ENCODE data around the gene PCDH7. TPM values are rescaled to one million over a fixed set of nuclear protein-coding genes. Genes with fewer than 3 reads are reported as not detected.

PCDH7 gene
- total RNA-seq, 1 donor from 2014 or later: 8.2 TPM

DNA sequence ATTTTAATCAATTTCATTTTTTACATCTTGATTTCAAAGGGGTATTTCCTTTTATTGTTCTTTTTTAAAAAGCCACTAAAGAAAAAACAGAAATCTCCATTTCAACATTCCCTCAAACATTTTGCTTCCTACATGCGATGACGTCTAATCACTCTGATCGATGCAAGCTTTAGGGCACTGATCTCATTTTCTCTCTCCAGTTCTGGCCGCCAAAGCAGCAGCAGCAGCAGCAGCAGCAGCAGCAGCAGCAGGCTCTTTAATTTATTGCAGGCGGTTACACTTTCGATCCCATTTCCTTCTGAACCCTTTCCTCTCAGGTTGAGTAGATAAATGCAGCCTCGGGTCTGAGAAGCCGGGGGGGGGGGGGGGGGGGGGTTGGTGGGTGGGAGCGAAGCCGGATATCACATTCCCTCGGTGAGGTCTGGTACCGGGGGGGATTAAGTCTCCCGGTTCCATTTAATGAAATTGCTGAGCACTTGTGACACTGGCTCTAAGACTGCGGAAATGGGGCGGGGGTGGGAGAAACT is 3.4 kb upstream of the PCDH7 start:
- Histone ChIP-seq H3K27me3 (ENCODE audit: control insufficient read depth, insufficient read depth, low read length) (peaks cover 5% of the 10 kb centered on the region), H3K36me3 (ENCODE audit: control insufficient read depth, insufficient read depth, low read length) (no peaks in the 10 kb centered on the region), H3K4me3 (ENCODE audit: low read depth, low read length) (peak overlapping the region; percentile 57)
- DNase-seq (ENCODE audit: low read depth): no peak
- TF ChIP-seq, protein P1, sequence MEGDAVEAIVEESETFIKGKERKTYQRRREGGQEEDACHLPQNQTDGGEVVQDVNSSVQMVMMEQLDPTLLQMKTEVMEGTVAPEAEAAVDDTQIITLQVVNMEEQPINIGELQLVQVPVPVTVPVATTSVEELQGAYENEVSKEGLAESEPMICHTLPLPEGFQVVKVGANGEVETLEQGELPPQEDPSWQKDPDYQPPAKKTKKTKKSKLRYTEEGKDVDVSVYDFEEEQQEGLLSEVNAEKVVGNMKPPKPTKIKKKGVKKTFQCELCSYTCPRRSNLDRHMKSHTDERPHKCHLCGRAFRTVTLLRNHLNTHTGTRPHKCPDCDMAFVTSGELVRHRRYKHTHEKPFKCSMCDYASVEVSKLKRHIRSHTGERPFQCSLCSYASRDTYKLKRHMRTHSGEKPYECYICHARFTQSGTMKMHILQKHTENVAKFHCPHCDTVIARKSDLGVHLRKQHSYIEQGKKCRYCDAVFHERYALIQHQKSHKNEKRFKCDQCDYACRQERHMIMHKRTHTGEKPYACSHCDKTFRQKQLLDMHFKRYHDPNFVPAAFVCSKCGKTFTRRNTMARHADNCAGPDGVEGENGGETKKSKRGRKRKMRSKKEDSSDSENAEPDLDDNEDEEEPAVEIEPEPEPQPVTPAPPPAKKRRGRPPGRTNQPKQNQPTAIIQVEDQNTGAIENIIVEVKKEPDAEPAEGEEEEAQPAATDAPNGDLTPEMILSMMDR (IDR thresholded peaks at IDR 0.05; ENCODE audit: insufficient read depth, low read length, poor library complexity, severe bottlenecking): no peak

DNA sequence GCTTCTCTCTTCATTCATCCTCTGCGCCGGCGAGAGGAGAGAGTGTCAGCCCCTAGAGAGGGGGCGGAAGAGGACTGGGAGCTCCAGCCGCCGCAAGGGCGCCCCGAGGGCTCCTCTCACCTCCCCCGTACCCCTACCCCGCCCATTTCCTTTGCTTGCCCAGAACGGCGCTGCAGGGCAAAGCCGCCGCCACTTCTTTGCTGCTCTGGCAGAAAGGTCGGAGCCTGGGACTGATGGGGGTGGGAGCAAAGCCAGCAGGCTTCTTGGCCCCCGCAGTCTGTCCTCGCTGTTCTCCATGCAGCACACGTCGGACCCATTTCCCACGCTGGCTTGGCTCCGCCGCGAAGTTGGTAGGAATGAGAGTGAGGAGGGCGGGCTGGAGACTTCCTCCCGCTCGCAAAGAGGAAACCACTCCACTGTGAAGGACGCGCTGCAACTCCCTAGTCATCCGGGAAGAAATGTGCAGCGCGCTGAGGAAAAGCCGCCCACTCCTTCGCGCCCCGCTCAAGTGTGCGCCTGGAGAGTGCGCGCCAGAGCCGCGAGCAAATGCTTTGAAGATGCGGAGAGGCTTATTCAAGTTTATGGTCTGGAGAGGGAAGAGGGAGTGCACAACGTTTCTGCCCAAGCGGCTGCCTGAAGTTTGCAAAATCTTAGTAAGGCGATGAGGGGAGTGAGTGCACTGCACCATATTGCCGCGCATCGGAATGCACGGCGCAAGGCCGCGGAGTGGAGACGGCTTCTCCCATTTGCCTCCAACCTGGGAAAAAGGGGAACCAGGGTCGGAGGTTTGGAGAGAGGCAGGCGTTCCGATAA is 2.8 kb upstream of the PCDH7 start:
- Histone ChIP-seq H3K27me3 (ENCODE audit: control insufficient read depth, insufficient read depth, low read length) (peaks cover 10% of the 10 kb centered on the region), H3K4me3 (ENCODE audit: low read depth, low read length) (peak overlapping the region; percentile 57), H3K36me3 (ENCODE audit: control insufficient read depth, insufficient read depth, low read length) (no peaks in the 10 kb centered on the region)
- DNase-seq (ENCODE audit: low read depth): no peak
- TF ChIP-seq, protein P1 (IDR thresholded peaks at IDR 0.05; ENCODE audit: insufficient read depth, low read length, poor library complexity, severe bottlenecking): no peak

DNA sequence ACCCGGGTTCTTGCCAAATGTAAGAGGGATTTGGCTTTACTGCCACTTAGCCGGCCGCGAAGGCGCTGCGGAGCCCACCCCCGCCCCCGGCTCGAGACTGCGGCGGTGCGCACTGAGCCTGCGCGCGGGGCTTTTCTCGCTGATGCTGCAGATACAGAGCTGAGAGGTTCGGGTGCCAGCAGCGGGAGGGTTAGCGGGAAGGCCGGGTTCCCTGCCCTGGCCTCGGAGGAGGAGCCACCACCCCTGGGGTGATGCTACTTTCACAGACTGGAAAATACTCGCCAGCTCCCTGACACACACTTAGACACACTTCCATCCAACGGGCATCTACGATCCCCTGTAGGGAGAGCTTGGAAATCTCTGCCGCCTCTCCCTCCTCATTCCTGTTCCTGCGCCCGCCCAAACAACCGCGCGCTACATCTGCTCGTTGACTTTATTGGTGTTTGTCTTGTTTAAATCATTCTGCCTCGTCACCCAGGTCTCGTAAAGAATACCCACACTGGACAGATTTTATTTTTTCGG is 2.1 kb upstream of the PCDH7 start:
- no peak for DNase-seq (ENCODE audit: low read depth)
- H3K27me3 ChIP-seq (ENCODE audit: control insufficient read depth, insufficient read depth, low read length): peaks cover 16% of the 10 kb centered on the region
- H3K4me3 ChIP-seq (ENCODE audit: low read depth, low read length): peak overlapping the region; percentile 57
- TF ChIP-seq, protein P1 (IDR thresholded peaks at IDR 0.05; ENCODE audit: insufficient read depth, low read length, poor library complexity, severe bottlenecking): no peak
- no peaks in the 10 kb centered on the region for H3K36me3 ChIP-seq (ENCODE audit: control insufficient read depth, insufficient read depth, low read length)

DNA sequence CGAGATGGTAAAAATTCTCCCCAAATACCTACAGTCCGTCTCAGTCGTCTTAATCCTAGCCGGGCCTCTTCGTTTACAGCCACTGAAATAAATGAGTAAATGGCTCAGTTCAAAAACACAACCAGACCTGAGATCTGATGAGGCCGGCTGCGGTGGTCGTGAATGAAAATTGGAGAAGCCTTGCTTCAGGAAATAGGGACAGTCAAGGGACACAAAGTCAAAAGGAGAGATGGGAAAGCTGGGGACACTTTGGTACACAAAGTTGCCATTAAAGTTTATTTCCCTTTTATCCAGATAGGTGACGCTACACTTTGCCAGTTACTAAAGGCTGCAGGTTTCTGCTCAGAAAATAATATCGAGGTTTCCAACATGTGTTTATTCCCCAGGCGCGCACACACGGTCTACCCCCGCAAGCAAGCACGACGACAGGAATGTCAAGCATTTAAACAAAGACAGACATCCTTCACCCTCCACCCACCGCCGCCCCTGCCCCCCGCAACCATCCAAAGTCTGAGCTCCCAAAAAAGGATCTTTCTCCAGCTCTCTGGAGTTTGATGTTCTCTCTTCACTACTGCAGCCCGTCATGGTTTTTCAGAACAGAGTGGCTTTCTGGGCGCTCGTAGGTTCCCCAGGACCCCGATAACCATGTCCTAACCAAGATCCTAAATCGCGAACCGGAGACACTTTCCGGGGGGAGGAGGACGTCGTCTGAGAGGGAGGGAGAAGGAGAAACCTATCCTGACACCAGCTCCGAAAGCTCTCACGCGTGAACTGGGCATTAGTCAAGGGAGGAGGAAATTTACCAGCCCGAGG is 1.3 kb upstream of the PCDH7 start:
- TF ChIP-seq, protein P1 (IDR thresholded peaks at IDR 0.05; ENCODE audit: insufficient read depth, low read length, poor library complexity, severe bottlenecking): peak; percentile 27
- peak overlapping the region; percentile 57 for H3K4me3 ChIP-seq (ENCODE audit: low read depth, low read length)
- H3K27me3 ChIP-seq (ENCODE audit: control insufficient read depth, insufficient read depth, low read length): peaks cover 17% of the 10 kb centered on the region
- H3K36me3 ChIP-seq (ENCODE audit: control insufficient read depth, insufficient read depth, low read length): no peaks in the 10 kb centered on the region
- no peak for DNase-seq (ENCODE audit: low read depth)

DNA sequence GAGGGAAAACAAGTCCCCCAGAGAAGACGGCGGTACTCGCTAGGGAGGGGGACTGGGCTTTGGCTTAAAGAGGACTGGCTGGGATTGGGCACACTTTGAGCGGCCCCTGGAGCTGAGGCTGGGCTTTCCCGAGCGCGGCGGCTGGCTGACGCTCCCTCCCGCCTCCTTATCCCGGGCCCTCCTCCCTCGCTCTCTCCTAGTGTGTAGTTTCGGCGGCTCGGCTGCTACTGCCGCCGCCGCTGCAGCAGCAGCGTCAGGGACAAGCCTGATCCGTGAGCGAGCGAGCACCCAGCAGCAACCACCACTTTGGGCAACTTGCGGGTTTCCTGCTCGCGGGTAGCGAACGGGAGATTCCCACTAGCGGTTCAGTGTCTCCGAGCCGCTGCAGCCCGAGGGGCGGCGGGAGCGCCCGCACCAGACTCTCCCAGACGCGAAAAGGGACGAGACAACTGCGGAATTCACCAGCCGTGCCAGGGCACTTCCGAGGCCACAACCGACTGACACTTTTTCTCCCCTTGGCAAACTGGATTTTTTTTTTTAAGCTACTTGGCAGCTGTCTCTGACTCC is 632 bp upstream of the PCDH7 start:
- TF ChIP-seq, protein P1 (IDR thresholded peaks at IDR 0.05; ENCODE audit: insufficient read depth, low read length, poor library complexity, severe bottlenecking): no peak
- no peak for DNase-seq (ENCODE audit: low read depth)

More for the DNA sequence above, 632 bp upstream of the PCDH7 start:
- H3K36me3 ChIP-seq (ENCODE audit: control insufficient read depth, insufficient read depth, low read length): no peaks in the 10 kb centered on the region
- peaks cover 17% of the 10 kb centered on the region for H3K27me3 ChIP-seq (ENCODE audit: control insufficient read depth, insufficient read depth, low read length)
- peak overlapping the region; percentile 48 for H3K4me3 ChIP-seq (ENCODE audit: low read depth, low read length)
